Hepatic stellate cell (primary cell): Measurements from ENCODE around the gene NUP58.

Experiments
- DNase-seq: peaks from one replicate; pipeline ENCODE4 v3.0.0; 2011; ENCODE audit warnings: low spot score

Gene NUP58

GRCh38 chr13:25301347-25302113, at the start of gene NUP58:
TSS of gene NUP58 (plus strand) at chr13:25301625. CDS start at chr13:25301774, 149 bp downstream.
- DNase-seq: peak; percentile 86

GRCh38 chr13:25252225-25252624, 49.2 kb upstream of the NUP58 start:
- no peak for DNase-seq

GRCh38 chr13:25252752-25253151, 48.7 kb upstream of the NUP58 start:
- DNase-seq: no peak

GRCh38 chr13:25253702-25254101, 47.7 kb upstream of the NUP58 start:
- no peak for DNase-seq

- no peak for DNase-seq
Observed at GRCh38 chr13:25262261-25262660, 39.2 kb upstream of the NUP58 start.

- DNase-seq: no peak
Observed at GRCh38 chr13:25266706-25267105, 34.7 kb upstream of the NUP58 start.

GRCh38 chr13:25267715-25268114, 33.7 kb upstream of the NUP58 start:
- DNase-seq: no peak

GRCh38 chr13:25268561-25268960, 32.9 kb upstream of the NUP58 start:
- DNase-seq: no peak

- DNase-seq: peak; percentile 13
Observed at GRCh38 chr13:25276748-25277147, 24.7 kb upstream of the NUP58 start.

GRCh38 chr13:25280396-25280795, 21.0 kb upstream of the NUP58 start:
- no peak for DNase-seq

- no peak for DNase-seq
Observed at GRCh38 chr13:25281193-25281934, 20.1 kb upstream of the NUP58 start.

- no peak for DNase-seq
Observed at GRCh38 chr13:25281935-25282332, 19.5 kb upstream of the NUP58 start.

- peak; percentile 39 for DNase-seq
Observed at GRCh38 chr13:25286308-25286968, 15.0 kb upstream of the NUP58 start.

- peak; percentile 91 for DNase-seq
Observed at GRCh38 chr13:25286969-25287961, 14.2 kb upstream of the NUP58 start, which contains the start of gene MTMR6. TSS of gene MTMR6 (minus strand) at chr13:25287488. CDS start at chr13:25287247, 241 bp downstream.

GRCh38 chr13:25288966-25289365, 12.5 kb upstream of the NUP58 start:
- DNase-seq: no peak

- DNase-seq: no peak
Observed at GRCh38 chr13:25291691-25292090, 9.7 kb upstream of the NUP58 start.

- peak; percentile 10 for DNase-seq
Observed at GRCh38 chr13:25292301-25292700, 9.1 kb upstream of the NUP58 start.

GRCh38 chr13:25295228-25295627, 6.2 kb upstream of the NUP58 start:
- DNase-seq: no peak

- DNase-seq: no peak
Observed at GRCh38 chr13:25295701-25296100, 5.7 kb upstream of the NUP58 start.

- peak; percentile 4 for DNase-seq
Observed at GRCh38 chr13:25300861-25301346, 521 bp upstream of the NUP58 start.

- no peak for DNase-seq
Observed at GRCh38 chr13:25302121-25302520, 696 bp downstream of the NUP58 start.
